Fibroblast of lung (primary cell): ENCODE results near the gene OR9A2. TPM values are rescaled to one million over a fixed set of nuclear protein-coding genes. Genes with fewer than 3 reads are reported as not detected.
"Not testable (repeated sequence)": the region's sequence is repeated elsewhere in the genome, so short reads cannot be mapped to it uniquely, and the experiment has no call there.

ENCODE experiments used
- DNase-seq, 2 donors: peaks; one replicate each; pipeline versions ENCODE4 v3.0.0 to v3.0.0-alpha.2; 2010; ENCODE audit warnings: low read depth in 2 of 2
- H2AFZ ChIP-seq: 2 replicates; pipeline ENCODE4 v1.5.1; 2012; ENCODE audit warnings: low read length, control low read depth, inconsistent platforms
- H3K27ac ChIP-seq: 2 replicates; pipeline ENCODE4 v1.5.1; 2011; ENCODE audit warnings: low read length, control low read depth; ENCODE audit not compliant: insufficient read depth
- H3K27me3 ChIP-seq: 2 replicates; pipeline ENCODE4 v1.5.1; 2011; ENCODE audit warnings: mild to moderate bottlenecking, low read length; ENCODE audit not compliant: control insufficient read depth, insufficient read depth
- H3K36me3 ChIP-seq: 2 replicates; pipeline ENCODE4 v1.5.1; 2011; ENCODE audit warnings: low read length; ENCODE audit not compliant: control insufficient read depth, insufficient read depth
- H3K4me1 ChIP-seq: 2 replicates; pipeline ENCODE4 v1.5.1; 2011; ENCODE audit warnings: low read length; ENCODE audit not compliant: control insufficient read depth, insufficient read depth; ENCODE audit errors: extremely low read depth
- H3K4me2 ChIP-seq: 2 replicates; pipeline ENCODE4 v1.5.1; 2011; ENCODE audit warnings: low read length, control low read depth; ENCODE audit not compliant: insufficient read depth; ENCODE audit errors: extremely low read depth
- H3K4me3 ChIP-seq, 4 experiments: fragments of 200-600 bp in 1 of 4; sonication (generic) in 1 of 4; replicated peaks in 1 of 4; 2 replicates each; pipeline ENCODE4 v1.5.1; 2011 to 2016; ENCODE audit warnings: low read length in 4 of 4, low read depth in 3 of 4, mild to moderate bottlenecking in 3 of 4, control low read depth in 2 of 4, inconsistent platforms in 1 of 4, mixed read lengths in 1 of 4; ENCODE audit not compliant: insufficient read depth in 1 of 4; ENCODE audit errors: control extremely low read depth in 1 of 4
- H3K79me2 ChIP-seq: 2 replicates; pipeline ENCODE4 v1.5.1; 2012; ENCODE audit warnings: mild to moderate bottlenecking, low read length, inconsistent platforms; ENCODE audit not compliant: control insufficient read depth, insufficient read depth
- H3K9ac ChIP-seq: 2 replicates; pipeline ENCODE4 v1.5.1; 2011; ENCODE audit warnings: mild to moderate bottlenecking, low read length, control low read depth; ENCODE audit not compliant: insufficient read depth
- H3K9me3 ChIP-seq: 2 replicates; pipeline ENCODE4 v1.5.1; 2012; ENCODE audit warnings: low read depth, low read length; ENCODE audit not compliant: control insufficient read depth, insufficient read depth
- H4K20me1 ChIP-seq: 2 replicates; pipeline ENCODE4 v1.5.1; 2011; ENCODE audit warnings: low read length; ENCODE audit not compliant: control insufficient read depth, insufficient read depth; ENCODE audit errors: extremely low read depth
- EZH2 ChIP-seq: IDR thresholded peaks from 2 replicates; pipeline ENCODE4 v1.5.1; 2012; ENCODE audit warnings: low read length, control low read depth, mild to moderate bottlenecking; ENCODE audit errors: missing control alignments
- polyA plus RNA-seq, 2 donors: library from polyadenylated mRNA; depleted of rRNA in 1 of 2; stranded (reverse) in 1 of 2; unstranded in 1 of 2; fragments of >200 nt; gene quantifications; 2 replicates each; pipeline ENCODE4 v1.2.1, GENCODE V29; 2011 to 2012; ENCODE audit warnings: missing spikeins in 1 of 2
- total RNA-seq: library from RNA; depleted of rRNA; stranded (reverse); fragments of >200 nt; gene quantifications from 2 replicates; pipeline ENCODE4 v1.2.1, GENCODE V29; 2014
- TF ChIP-seq, protein P1 (sequence below), 2 donors: IDR thresholded peaks in 1 of 2; conservative IDR thresholded peaks in 1 of 2; 1 replicate in 1 of 2; 2 replicates in 1 of 2; pipeline ENCODE4 v1.5.1; 2011 to 2012; ENCODE audit warnings: low read length in 2 of 2, control low read depth in 1 of 2, inconsistent platforms in 1 of 2, low read depth in 1 of 2, mild to moderate bottlenecking in 1 of 2

The OR9A2 gene
- total and polyA plus RNA-seq, 2 donors (not counting 1 experiment from before 2014, with no cell fraction given), result not detected

DNA sequence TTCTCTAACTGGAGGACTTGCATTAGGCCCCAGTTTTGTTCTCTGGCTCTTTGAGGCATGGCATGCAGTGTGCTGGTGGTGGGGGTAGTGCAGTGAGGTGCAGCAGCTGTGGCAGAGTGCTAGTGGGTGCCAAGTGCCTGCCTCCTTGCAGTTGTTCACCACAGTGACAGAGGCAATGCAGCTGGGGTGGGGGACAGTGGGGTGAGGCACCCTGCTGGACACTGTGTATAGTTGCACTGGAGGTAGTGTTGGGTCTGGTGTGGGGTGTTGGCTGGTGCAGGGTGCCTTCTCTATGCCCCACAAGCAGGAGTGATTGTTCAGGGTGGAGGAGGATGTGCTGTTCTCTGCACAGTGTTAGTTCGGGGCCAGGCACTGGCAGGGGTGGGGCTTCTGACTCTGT is 43.1 kb downstream of the OR9A2 start:
- Histone ChIP-seq H3K27ac (no peak overlapping the region), H3K4me1 (no peaks in the 10 kb centered on the region)
- TF ChIP-seq, protein P1, sequence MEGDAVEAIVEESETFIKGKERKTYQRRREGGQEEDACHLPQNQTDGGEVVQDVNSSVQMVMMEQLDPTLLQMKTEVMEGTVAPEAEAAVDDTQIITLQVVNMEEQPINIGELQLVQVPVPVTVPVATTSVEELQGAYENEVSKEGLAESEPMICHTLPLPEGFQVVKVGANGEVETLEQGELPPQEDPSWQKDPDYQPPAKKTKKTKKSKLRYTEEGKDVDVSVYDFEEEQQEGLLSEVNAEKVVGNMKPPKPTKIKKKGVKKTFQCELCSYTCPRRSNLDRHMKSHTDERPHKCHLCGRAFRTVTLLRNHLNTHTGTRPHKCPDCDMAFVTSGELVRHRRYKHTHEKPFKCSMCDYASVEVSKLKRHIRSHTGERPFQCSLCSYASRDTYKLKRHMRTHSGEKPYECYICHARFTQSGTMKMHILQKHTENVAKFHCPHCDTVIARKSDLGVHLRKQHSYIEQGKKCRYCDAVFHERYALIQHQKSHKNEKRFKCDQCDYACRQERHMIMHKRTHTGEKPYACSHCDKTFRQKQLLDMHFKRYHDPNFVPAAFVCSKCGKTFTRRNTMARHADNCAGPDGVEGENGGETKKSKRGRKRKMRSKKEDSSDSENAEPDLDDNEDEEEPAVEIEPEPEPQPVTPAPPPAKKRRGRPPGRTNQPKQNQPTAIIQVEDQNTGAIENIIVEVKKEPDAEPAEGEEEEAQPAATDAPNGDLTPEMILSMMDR (conservative IDR thresholded peaks at IDR 0.05 in 1 of 2, IDR thresholded peaks at IDR 0.05 in 1 of 2; ENCODE audit: low read depth in 1 of 2, low read length in 2 of 2), result no peak
- no peak for TF ChIP-seq EZH2

GRCh38 chr7:142978402-142978801 is 48.5 kb downstream of the OR9A2 start:
- not testable (repeated sequence) for H3K4me2 ChIP-seq, DNase-seq, H3K9me3 ChIP-seq, H3K79me2 ChIP-seq, H3K9ac ChIP-seq, H3K27me3 ChIP-seq, H3K27ac ChIP-seq, H4K20me1 ChIP-seq, H3K4me3 ChIP-seq, H3K4me1 ChIP-seq, H2AFZ ChIP-seq, H3K36me3 ChIP-seq

More for the DNA sequence above, 43.1 kb downstream of the OR9A2 start:
- no peaks in the 10 kb centered on the region for H3K79me2 ChIP-seq
- no peak overlapping the region for H3K9ac ChIP-seq
- DNase-seq, result no peak
- no peak overlapping the region for H3K4me3 ChIP-seq
- no peak overlapping the region for H2AFZ ChIP-seq
- no peaks in the 10 kb centered on the region for H4K20me1 ChIP-seq
- H3K36me3 ChIP-seq, result no peaks in the 10 kb centered on the region
- H3K27me3 ChIP-seq, result no peaks in the 10 kb centered on the region
- no peaks in the 10 kb centered on the region for H3K9me3 ChIP-seq
- H3K4me2 ChIP-seq, result no peak overlapping the region

Other genes starting within 250 kb of the OR9A2 start
- gene EPHB6, start 172.1 kb downstream of the OR9A2 start, total RNA-seq, result 4.3 and 6.7 TPM in 2 replicates
- gene EPHB6, start 172.1 kb downstream of the OR9A2 start, polyA plus RNA-seq, result 1.1 and 2.9 TPM in 2 replicates
- not detected in 2 replicates for gene TRPV6, start 141.4 kb downstream of the OR9A2 start, total RNA-seq
- not detected in 2 replicates for gene TRPV6, start 141.4 kb downstream of the OR9A2 start, polyA plus RNA-seq
- not detected in 2 replicates for gene TRPV5, start 93.4 kb downstream of the OR9A2 start, total RNA-seq
- gene TRPV5, start 93.4 kb downstream of the OR9A2 start, polyA plus RNA-seq, result not detected in 2 replicates
- gene LLCFC1, start 87.6 kb downstream of the OR9A2 start, total RNA-seq, result not detected in 2 replicates
- gene LLCFC1, start 87.6 kb downstream of the OR9A2 start, polyA plus RNA-seq, result not detected in 2 replicates
- gene KEL, start 64.8 kb downstream of the OR9A2 start, total RNA-seq, result under 0.01 TPM in 1 of 2 replicates, not detected in the other
- 0.05 TPM in 1 of 2 replicates, not detected in the other for gene KEL, start 64.8 kb downstream of the OR9A2 start, polyA plus RNA-seq
- gene OR6V1, start 25.2 kb upstream of the OR9A2 start, total RNA-seq, result not detected in 2 replicates
- not detected in 2 replicates for gene OR6V1, start 25.2 kb upstream of the OR9A2 start, polyA plus RNA-seq
- not detected in 2 replicates for gene PIP, start 104.9 kb upstream of the OR9A2 start, total RNA-seq
- not detected in 2 replicates for gene PIP, start 104.9 kb upstream of the OR9A2 start, polyA plus RNA-seq
- not detected in 2 replicates for gene TAS2R39, start 156.3 kb upstream of the OR9A2 start, total RNA-seq
- gene TAS2R39, start 156.3 kb upstream of the OR9A2 start, polyA plus RNA-seq, result not detected in 2 replicates
- not detected in 2 replicates for gene TAS2R40, start 194.9 kb upstream of the OR9A2 start, total RNA-seq
- not detected in 2 replicates for gene TAS2R40, start 194.9 kb upstream of the OR9A2 start, polyA plus RNA-seq
- gene GSTK1, start 236.3 kb upstream of the OR9A2 start, total RNA-seq, result 88.6 and 110 TPM in 2 replicates
- 131 and 132 TPM in 2 replicates for gene GSTK1, start 236.3 kb upstream of the OR9A2 start, polyA plus RNA-seq